ENCODE data around the gene IL1R1. TPM values are rescaled to one million over a fixed set of nuclear protein-coding genes. Genes with fewer than 3 reads are reported as not detected.
A peak's percentile ranks its signal among the peaks of the same experiment; 100 is the strongest.

The IL1R1 gene
- total and polyA plus RNA-seq, 10 of the 15 experiments (the other 5 are each of a cell fraction or from before 2014, with no cell fraction given): 0.17 to 13.2 (median 0.53) TPM

DNA sequence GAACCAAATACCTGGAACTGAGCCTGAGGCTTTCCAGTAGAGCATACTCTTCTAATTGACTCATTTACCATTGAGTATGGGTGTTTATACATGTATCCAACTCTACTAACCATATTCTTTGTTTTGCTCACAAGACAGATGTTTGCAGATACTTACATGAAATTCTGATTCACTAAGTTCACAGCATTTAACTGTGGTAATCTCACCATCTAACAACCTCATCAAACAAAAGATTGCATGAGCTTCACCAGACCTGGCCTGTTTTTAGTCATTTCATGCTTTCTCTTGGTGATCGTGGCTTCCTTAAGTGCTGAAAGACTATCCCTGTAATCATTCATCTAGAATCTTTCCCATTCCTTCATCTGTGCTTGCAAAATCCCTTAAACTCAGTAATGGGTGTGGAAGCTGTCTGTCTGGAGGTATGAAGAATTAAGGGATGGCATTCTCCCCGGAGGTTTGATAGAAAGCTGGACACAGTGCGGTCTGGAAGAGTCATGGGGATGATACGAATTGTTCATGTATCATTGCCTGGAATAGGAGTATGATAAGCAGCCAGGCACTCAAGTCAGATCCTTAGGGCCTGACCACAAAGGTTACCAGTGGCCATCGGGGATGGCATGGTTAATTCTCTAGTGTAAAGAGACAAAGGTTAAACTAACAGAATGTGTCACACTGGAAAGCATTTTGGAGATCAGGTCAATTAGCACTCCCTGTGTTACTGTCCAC, 42.0 kb upstream of the IL1R1 start (continued):
- TF ChIP-seq BCL3 (IDR thresholded peaks at IDR 0.05; ENCODE audit: borderline replicate concordance, insufficient read depth, low read depth, low read length, poor library complexity, severe bottlenecking) (no peak), SREBF2 (IDR thresholded peaks at IDR 0.05; ENCODE audit: low read length) (no peak), BHLHE40 (IDR thresholded peaks at IDR 0.05; ENCODE audit: borderline replicate concordance in 1 of 2, low read depth in 2 of 2, low read length in 1 of 2) (peak; percentile 65 to 70; a peak in 3 of 4 replicates), IRF4 (IDR thresholded peaks at IDR 0.05; ENCODE audit: low read depth, low read length) (peak; percentile 68), RFX5 (IDR thresholded peaks at IDR 0.05; ENCODE audit: low read depth, low read length) (no peak), RELA (IDR thresholded peaks at IDR 0.05; ENCODE audit: borderline replicate concordance, partially characterized antibody) (no peak), PAX5 (IDR thresholded peaks at IDR 0.05; ENCODE audit: borderline replicate concordance, low read depth, low read length) (0 out of 2 replicates have a peak, but pooled peaks have one; percentile 43), YBX1 (IDR thresholded peaks at IDR 0.05) (no peak), BMI1 (IDR thresholded peaks at IDR 0.05; ENCODE audit: borderline replicate concordance) (0 out of 2 replicates have a peak, but pooled peaks have one; percentile 18), IKZF2 (IDR thresholded peaks at IDR 0.05) (peak; percentile 55 to 76), CHD1 (IDR thresholded peaks at IDR 0.05; ENCODE audit: low read depth, low read length) (no peak), NR2F1 (conservative IDR thresholded peaks at IDR 0.05) (0 out of 2 replicates have a peak, but pooled peaks have one; percentile 50), RUNX3 (IDR thresholded peaks at IDR 0.05; ENCODE audit: low read length) (peak; percentile 63), EP300 (IDR thresholded peaks at IDR 0.05; ENCODE audit: borderline replicate concordance in 1 of 2, control insufficient read depth in 1 of 2, low read depth in 2 of 2, low read length in 2 of 2) (peak; percentile 23 to 66; a peak in 2 of 4 replicates), TAF1 (IDR thresholded peaks at IDR 0.05; ENCODE audit: borderline replicate concordance, low read depth, low read length) (no peak), MXI1 (IDR thresholded peaks at IDR 0.05; ENCODE audit: low read depth, low read length) (no peak), IKZF1 (conservative IDR thresholded peaks at IDR 0.05) (peak; percentile 59)
- TF ChIP-seq, protein P1, sequence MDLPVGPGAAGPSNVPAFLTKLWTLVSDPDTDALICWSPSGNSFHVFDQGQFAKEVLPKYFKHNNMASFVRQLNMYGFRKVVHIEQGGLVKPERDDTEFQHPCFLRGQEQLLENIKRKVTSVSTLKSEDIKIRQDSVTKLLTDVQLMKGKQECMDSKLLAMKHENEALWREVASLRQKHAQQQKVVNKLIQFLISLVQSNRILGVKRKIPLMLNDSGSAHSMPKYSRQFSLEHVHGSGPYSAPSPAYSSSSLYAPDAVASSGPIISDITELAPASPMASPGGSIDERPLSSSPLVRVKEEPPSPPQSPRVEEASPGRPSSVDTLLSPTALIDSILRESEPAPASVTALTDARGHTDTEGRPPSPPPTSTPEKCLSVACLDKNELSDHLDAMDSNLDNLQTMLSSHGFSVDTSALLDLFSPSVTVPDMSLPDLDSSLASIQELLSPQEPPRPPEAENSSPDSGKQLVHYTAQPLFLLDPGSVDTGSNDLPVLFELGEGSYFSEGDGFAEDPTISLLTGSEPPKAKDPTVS (IDR thresholded peaks at IDR 0.05; ENCODE audit: low read depth, low read length): no peak
